NCI-H345 treated with DMSO at 0.1 percent for 48 hours (cell line): Measurements from ENCODE around the gene ADGRL1.
"Not testable (repeated sequence)": the region's sequence is repeated elsewhere in the genome, so short reads cannot be mapped to it uniquely, and the experiment has no call there.

ENCODE experiments used
- DNase-seq: peaks from one replicate; lab custom pipeline; 2025; ENCODE audit not compliant: unreplicated experiment; lab: John Stamatoyannopoulos, UW

ADGRL1 gene

GRCh38 chr19:14195216-14195615 is 10.8 kb downstream of the ADGRL1 start:
- not testable (repeated sequence) for DNase-seq

GRCh38 chr19:14189415-14189814 is 16.6 kb downstream of the ADGRL1 start:
- DNase-seq: no peak

GRCh38 chr19:14188086-14188485 is 17.9 kb downstream of the ADGRL1 start:
- DNase-seq: not testable (repeated sequence)

GRCh38 chr19:14187561-14187960 is 18.4 kb downstream of the ADGRL1 start:
- no peak for DNase-seq

- not testable (repeated sequence) for DNase-seq
Observed at GRCh38 chr19:14186684-14187083, 19.3 kb downstream of the ADGRL1 start.

- DNase-seq: not testable (repeated sequence)
Observed at GRCh38 chr19:14185691-14186090, 20.3 kb downstream of the ADGRL1 start.

GRCh38 chr19:14185158-14185557 is 20.8 kb downstream of the ADGRL1 start:
- DNase-seq: no peak

- DNase-seq: no peak
Observed at GRCh38 chr19:14183741-14184350, 22.1 kb downstream of the ADGRL1 start.

- no peak for DNase-seq
Observed at GRCh38 chr19:14182476-14182875, 23.5 kb downstream of the ADGRL1 start.

GRCh38 chr19:14181906-14182305 is 24.1 kb downstream of the ADGRL1 start:
- no peak for DNase-seq

- not testable (repeated sequence) for DNase-seq
Observed at GRCh38 chr19:14181199-14181598, 24.8 kb downstream of the ADGRL1 start.

GRCh38 chr19:14177496-14178074 is 28.4 kb downstream of the ADGRL1 start:
- no peak for DNase-seq

- DNase-seq: no peak
Observed at GRCh38 chr19:14175351-14175792, 30.6 kb downstream of the ADGRL1 start.

GRCh38 chr19:14174883-14175282 is 31.1 kb downstream of the ADGRL1 start:
- no peak for DNase-seq

GRCh38 chr19:14168993-14169392 is 37.0 kb downstream of the ADGRL1 start:
- DNase-seq: no peak

GRCh38 chr19:14168259-14168972 is 37.6 kb downstream of the ADGRL1 start:
- no peak for DNase-seq

- no peak for DNase-seq
Observed at GRCh38 chr19:14167576-14168138, 38.3 kb downstream of the ADGRL1 start.

GRCh38 chr19:14166999-14167575 is 38.9 kb downstream of the ADGRL1 start:
- DNase-seq: no peak

- DNase-seq: no peak
Observed at GRCh38 chr19:14165990-14166830, 39.8 kb downstream of the ADGRL1 start.

- no peak for DNase-seq
Observed at GRCh38 chr19:14164724-14165493, 41.1 kb downstream of the ADGRL1 start.
